Smooth muscle cell (in vitro differentiated cells): ENCODE data around the gene MEIOSIN. TPM values are rescaled to one million over a fixed set of nuclear protein-coding genes. Genes with fewer than 3 reads are reported as not detected.

Experiments used
- DNase-seq: peaks from one replicate; lab custom pipeline; 2025; ENCODE audit not compliant: unreplicated experiment; lab: John Stamatoyannopoulos, UW
- H2AFZ ChIP-seq: fragments of 200-600 bp; sonication (generic); 2 replicates; pipeline ENCODE4 v1.6.0; 2016; ENCODE audit warnings: antibody characterized with exemption, low read depth, mild to moderate bottlenecking
- H3F3A ChIP-seq: fragments of 200-600 bp; sonication (generic); 2 replicates; pipeline ENCODE4 v1.6.0; 2017; ENCODE audit warnings: antibody characterized with exemption, low read depth
- H3K27ac ChIP-seq: fragments of 200-600 bp; sonication (generic); 2 replicates; pipeline ENCODE4 v1.5.1; 2016; ENCODE audit warnings: low read depth, mild to moderate bottlenecking
- H3K27me3 ChIP-seq: fragments of 200-600 bp; sonication (generic); 2 replicates; pipeline ENCODE4 v1.6.1; 2016; ENCODE audit warnings: low read depth, mild to moderate bottlenecking
- H3K36me3 ChIP-seq: fragments of 200-600 bp; sonication (generic); 2 replicates; pipeline ENCODE4 v1.5.1; 2016; ENCODE audit warnings: low read depth
- H3K4me1 ChIP-seq: fragments of 200-600 bp; sonication (generic); 2 replicates; pipeline ENCODE4 v1.5.1; 2016; ENCODE audit warnings: low read depth
- H3K4me2 ChIP-seq: fragments of 200-600 bp; sonication (generic); 2 replicates; pipeline ENCODE4 v1.6.0; 2016; ENCODE audit warnings: mild to moderate bottlenecking
- H3K4me3 ChIP-seq: fragments of 200-600 bp; sonication (generic); 2 replicates; pipeline ENCODE4 v1.5.1; 2016; ENCODE audit warnings: mild to moderate bottlenecking
- H3K79me2 ChIP-seq: fragments of 200-600 bp; sonication (generic); 2 replicates; pipeline ENCODE4 v1.6.0; 2016; ENCODE audit warnings: low read depth, mild to moderate bottlenecking
- H3K9ac ChIP-seq: fragments of 200-600 bp; sonication (generic); 2 replicates; pipeline ENCODE4 v1.6.0; 2016; ENCODE audit warnings: low read depth
- H3K9me3 ChIP-seq: fragments of 200-600 bp; sonication (generic); replicated peaks from 2 replicates; pipeline ENCODE4 v1.5.1; 2016; ENCODE audit warnings: low read depth
- H4K20me1 ChIP-seq: fragments of 200-600 bp; sonication (generic); 2 replicates; pipeline ENCODE4 v1.6.0; 2016; ENCODE audit warnings: low read depth
- CTCF ChIP-seq: fragments of 200-600 bp; sonication (generic); IDR thresholded peaks from 2 replicates; pipeline ENCODE4 v1.5.1; 2017; ENCODE audit warnings: borderline replicate concordance, mild to moderate bottlenecking, antibody characterized with exemption; ENCODE audit not compliant: insufficient read depth, poor library complexity, severe bottlenecking
- WGBS: methylation state at CpG from one replicate; pipeline ENCODE4 v1.1.7; 2016; ENCODE audit warnings: low lambda C conversion rate; 5-methylcytosine and 5-hydroxymethylcytosine counted together
- polyA plus RNA-seq: library from polyadenylated mRNA; unstranded; fragments of >200 nt; fragmentation: Nextera tagmentation; extraction: Ambion mirVana; gene quantifications from 2 replicates; pipeline ENCODE4 v1.2.1, GENCODE V29; 2016
- total RNA-seq: library from RNA; depleted of rRNA; stranded (reverse); fragments of >200 nt; gene quantifications from 2 replicates; pipeline ENCODE4 v1.2.3, GENCODE V29; 2014

MEIOSIN gene
- total and polyA plus RNA-seq, 2 experiments from 2014 or later, result not detected

- peaks cover 12% of the 10 kb centered on the region for H4K20me1 ChIP-seq
- no peak for DNase-seq
- 34% methylated on average over 23 of the region's 24 CpGs for WGBS
- peak overlapping the region; percentile 70 for H3K4me3 ChIP-seq
- peak overlapping the region; percentile 91 for H3K4me2 ChIP-seq
- H3K36me3 ChIP-seq, result no peaks in the 10 kb centered on the region
- peak overlapping the region; percentile 80 for H3K27ac ChIP-seq
- H3K9ac ChIP-seq, result peak overlapping the region; percentile 76
- no peak overlapping the region for H2AFZ ChIP-seq
- H3K79me2 ChIP-seq, result peaks cover 16% of the 10 kb centered on the region
- no peaks in the 10 kb centered on the region for H3K9me3 ChIP-seq
- H3F3A ChIP-seq, result peaks cover 2% of the 10 kb centered on the region
- TF ChIP-seq CTCF, result no peak
- no peaks in the 10 kb centered on the region for H3K27me3 ChIP-seq
- peaks cover 22% of the 10 kb centered on the region for H3K4me1 ChIP-seq
Observed at GRCh38 chr19:45766869-45767346, 33.7 kb downstream of the MEIOSIN start.

- H3K36me3 ChIP-seq, result no peaks in the 10 kb centered on the region
- TF ChIP-seq CTCF, result no peak
- no peaks in the 10 kb centered on the region for H3K9me3 ChIP-seq
- H4K20me1 ChIP-seq, result peaks cover 16% of the 10 kb centered on the region
- DNase-seq, result peak; percentile 51
- H3K79me2 ChIP-seq, result peaks cover 16% of the 10 kb centered on the region
- H3F3A ChIP-seq, result peaks cover 7% of the 10 kb centered on the region
- peak overlapping the region; percentile 91 for H3K4me2 ChIP-seq
- peaks cover 22% of the 10 kb centered on the region for H3K4me1 ChIP-seq
- peak overlapping the region; percentile 70 for H3K4me3 ChIP-seq
- WGBS, result under 1% methylated on average over 22 of the region's 31 CpGs
- H3K27me3 ChIP-seq, result no peaks in the 10 kb centered on the region
- peak overlapping the region; percentile 76 for H3K9ac ChIP-seq
- H2AFZ ChIP-seq, result no peak overlapping the region
- peak overlapping the region; percentile 80 for H3K27ac ChIP-seq
Observed at GRCh38 chr19:45767410-45767880, 34.2 kb downstream of the MEIOSIN start.

GRCh38 chr19:45767881-45768654, 34.8 kb downstream of the MEIOSIN start:
- Histone ChIP-seq H3K4me2 (peak overlapping the region; percentile 91), H3K9me3 (no peaks in the 10 kb centered on the region), H2AFZ (no peak overlapping the region), H3K4me1 (peaks cover 22% of the 10 kb centered on the region), H3F3A (peaks cover 9% of the 10 kb centered on the region), H3K9ac (peak overlapping the region; percentile 76), H3K36me3 (no peaks in the 10 kb centered on the region), H3K27me3 (no peaks in the 10 kb centered on the region), H3K4me3 (peak overlapping the region; percentile 70), H3K27ac (peak overlapping the region; percentile 80), H3K79me2 (peaks cover 16% of the 10 kb centered on the region), H4K20me1 (peaks cover 16% of the 10 kb centered on the region)
- no peak for TF ChIP-seq CTCF
- peak; percentile 51 for DNase-seq
- WGBS, result under 1% methylated on average over 79 of the region's 102 CpGs
